ENCODE measurements around the gene EPS8L3. TPM values are rescaled to one million over a fixed set of nuclear protein-coding genes. Genes with fewer than 3 reads are reported as not detected.

EPS8L3 gene
- total RNA-seq, 1 experiment from 2014 or later: 0.17 TPM

DNA sequence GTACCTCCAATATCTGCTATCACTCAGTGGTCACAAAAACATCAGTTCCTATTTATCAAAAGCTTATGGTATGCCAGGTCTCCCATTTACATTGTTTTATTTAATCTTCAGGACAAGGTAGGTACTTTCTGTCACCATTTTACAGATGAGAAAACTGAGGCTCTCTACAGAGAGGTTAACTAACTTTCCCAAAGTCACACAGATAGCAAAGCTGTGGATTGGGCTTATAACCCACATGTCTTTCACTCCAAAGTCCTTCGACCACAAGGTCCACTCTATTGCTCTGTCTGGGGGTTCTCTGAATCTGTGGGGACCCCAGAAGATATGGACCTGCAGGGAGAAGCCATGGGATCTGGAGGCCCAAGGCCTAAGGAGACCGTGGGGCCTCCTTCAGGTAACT, 26.6 kb upstream of the EPS8L3 start (continued):
- TF ChIP-seq, protein P1, sequence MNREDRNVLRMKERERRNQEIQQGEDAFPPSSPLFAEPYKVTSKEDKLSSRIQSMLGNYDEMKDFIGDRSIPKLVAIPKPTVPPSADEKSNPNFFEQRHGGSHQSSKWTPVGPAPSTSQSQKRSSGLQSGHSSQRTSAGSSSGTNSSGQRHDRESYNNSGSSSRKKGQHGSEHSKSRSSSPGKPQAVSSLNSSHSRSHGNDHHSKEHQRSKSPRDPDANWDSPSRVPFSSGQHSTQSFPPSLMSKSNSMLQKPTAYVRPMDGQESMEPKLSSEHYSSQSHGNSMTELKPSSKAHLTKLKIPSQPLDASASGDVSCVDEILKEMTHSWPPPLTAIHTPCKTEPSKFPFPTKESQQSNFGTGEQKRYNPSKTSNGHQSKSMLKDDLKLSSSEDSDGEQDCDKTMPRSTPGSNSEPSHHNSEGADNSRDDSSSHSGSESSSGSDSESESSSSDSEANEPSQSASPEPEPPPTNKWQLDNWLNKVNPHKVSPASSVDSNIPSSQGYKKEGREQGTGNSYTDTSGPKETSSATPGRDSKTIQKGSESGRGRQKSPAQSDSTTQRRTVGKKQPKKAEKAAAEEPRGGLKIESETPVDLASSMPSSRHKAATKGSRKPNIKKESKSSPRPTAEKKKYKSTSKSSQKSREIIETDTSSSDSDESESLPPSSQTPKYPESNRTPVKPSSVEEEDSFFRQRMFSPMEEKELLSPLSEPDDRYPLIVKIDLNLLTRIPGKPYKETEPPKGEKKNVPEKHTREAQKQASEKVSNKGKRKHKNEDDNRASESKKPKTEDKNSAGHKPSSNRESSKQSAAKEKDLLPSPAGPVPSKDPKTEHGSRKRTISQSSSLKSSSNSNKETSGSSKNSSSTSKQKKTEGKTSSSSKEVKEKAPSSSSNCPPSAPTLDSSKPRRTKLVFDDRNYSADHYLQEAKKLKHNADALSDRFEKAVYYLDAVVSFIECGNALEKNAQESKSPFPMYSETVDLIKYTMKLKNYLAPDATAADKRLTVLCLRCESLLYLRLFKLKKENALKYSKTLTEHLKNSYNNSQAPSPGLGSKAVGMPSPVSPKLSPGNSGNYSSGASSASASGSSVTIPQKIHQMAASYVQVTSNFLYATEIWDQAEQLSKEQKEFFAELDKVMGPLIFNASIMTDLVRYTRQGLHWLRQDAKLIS (CRISPR knock-in tag; IDR thresholded peaks at IDR 0.05; ENCODE audit: borderline replicate concordance): no peak
- TF ChIP-seq TEAD4 (CRISPR knock-in tag; IDR thresholded peaks at IDR 0.05) (no peak), ZSCAN18 (CRISPR knock-in tag; IDR thresholded peaks at IDR 0.05) (no peak), ZNF671 (CRISPR knock-in tag; IDR thresholded peaks at IDR 0.05) (no peak)

GRCh38 chr1:109789551-109790180, 25.9 kb upstream of the EPS8L3 start:
- ChIA-PET POLR2A (no interaction called here), CTCF (interaction anchor here (0.6 to 4.7 kb wide), 16 partner anchors 8 to 245 kb away, joined by 3 to 75 read pairs (median 5); partner anchors contain the start of genes AHCYL1 and CSF1)
- no peaks in the 10 kb centered on the region for H3K9me3 Mint-ChIP-seq
- DNase-seq (ENCODE audit: low spot score): no peak
- H3K4me1 Mint-ChIP-seq: peaks cover 34% of the 10 kb centered on the region
- H3K4me3 Mint-ChIP-seq: no peak overlapping the region
- H3K36me3 Mint-ChIP-seq: no peaks in the 10 kb centered on the region
- peaks cover 4% of the 10 kb centered on the region; the same call in 1 of the 2 replicates for H3K27me3 Mint-ChIP-seq (ENCODE audit: low read depth)
- no peak overlapping the region for H3K27ac Mint-ChIP-seq
- ATAC-seq: no peak
- no peak for TF ChIP-seq ETV6 (CRISPR knock-in tag; IDR thresholded peaks at IDR 0.05)
- no peak for TF ChIP-seq KAT7 (CRISPR knock-in tag; IDR thresholded peaks at IDR 0.05; ENCODE audit: borderline replicate concordance)
- TF ChIP-seq TEAD1 (CRISPR knock-in tag; IDR thresholded peaks at IDR 0.05): no peak
- no peak for TF ChIP-seq CBFB (CRISPR knock-in tag; IDR thresholded peaks at IDR 0.05; ENCODE audit: low read depth)
- no peak for TF ChIP-seq FOXP1 (CRISPR knock-in tag; IDR thresholded peaks at IDR 0.05; ENCODE audit: borderline replicate concordance)
- no peak for TF ChIP-seq RELA (CRISPR knock-in tag; IDR thresholded peaks at IDR 0.05; ENCODE audit: borderline replicate concordance)
- TF ChIP-seq, protein P2, sequence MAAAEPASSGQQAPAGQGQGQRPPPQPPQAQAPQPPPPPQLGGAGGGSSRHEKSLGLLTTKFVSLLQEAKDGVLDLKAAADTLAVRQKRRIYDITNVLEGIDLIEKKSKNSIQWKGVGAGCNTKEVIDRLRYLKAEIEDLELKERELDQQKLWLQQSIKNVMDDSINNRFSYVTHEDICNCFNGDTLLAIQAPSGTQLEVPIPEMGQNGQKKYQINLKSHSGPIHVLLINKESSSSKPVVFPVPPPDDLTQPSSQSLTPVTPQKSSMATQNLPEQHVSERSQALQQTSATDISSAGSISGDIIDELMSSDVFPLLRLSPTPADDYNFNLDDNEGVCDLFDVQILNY (CRISPR knock-in tag; IDR thresholded peaks at IDR 0.05): no peak
- TF ChIP-seq USF2 (CRISPR knock-in tag; IDR thresholded peaks at IDR 0.05): no peak
- no peak for TF ChIP-seq ATF1 (CRISPR knock-in tag; IDR thresholded peaks at IDR 0.05)

- POLR2A ChIA-PET: no interaction called here
- H3K9me3 Mint-ChIP-seq: no peaks in the 10 kb centered on the region
- H3K27me3 Mint-ChIP-seq (ENCODE audit: low read depth): peaks cover 4% of the 10 kb centered on the region; the same call in 1 of the 2 replicates
- H3K36me3 Mint-ChIP-seq: no peaks in the 10 kb centered on the region
- DNase-seq (ENCODE audit: low spot score) (peak; percentile 58), ATAC-seq (peak; percentile 80)
- H3K27ac Mint-ChIP-seq: no peak overlapping the region
- H3K4me3 Mint-ChIP-seq: no peak overlapping the region
- peaks cover 34% of the 10 kb centered on the region for H3K4me1 Mint-ChIP-seq
- TF ChIP-seq, protein P3, sequence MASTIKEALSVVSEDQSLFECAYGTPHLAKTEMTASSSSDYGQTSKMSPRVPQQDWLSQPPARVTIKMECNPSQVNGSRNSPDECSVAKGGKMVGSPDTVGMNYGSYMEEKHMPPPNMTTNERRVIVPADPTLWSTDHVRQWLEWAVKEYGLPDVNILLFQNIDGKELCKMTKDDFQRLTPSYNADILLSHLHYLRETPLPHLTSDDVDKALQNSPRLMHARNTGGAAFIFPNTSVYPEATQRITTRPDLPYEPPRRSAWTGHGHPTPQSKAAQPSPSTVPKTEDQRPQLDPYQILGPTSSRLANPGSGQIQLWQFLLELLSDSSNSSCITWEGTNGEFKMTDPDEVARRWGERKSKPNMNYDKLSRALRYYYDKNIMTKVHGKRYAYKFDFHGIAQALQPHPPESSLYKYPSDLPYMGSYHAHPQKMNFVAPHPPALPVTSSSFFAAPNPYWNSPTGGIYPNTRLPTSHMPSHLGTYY (CRISPR knock-in tag; IDR thresholded peaks at IDR 0.05): 0 out of 2 replicates have a peak, but pooled peaks have one; percentile 21
- TF ChIP-seq RELA (CRISPR knock-in tag; IDR thresholded peaks at IDR 0.05; ENCODE audit: borderline replicate concordance) (no peak), CTCF (IDR thresholded peaks at IDR 0.05) (peak; percentile 37; the same call in 1 of the 2 replicates)
- TF ChIP-seq, protein P2 (CRISPR knock-in tag; IDR thresholded peaks at IDR 0.05): no peak
- CTCF ChIA-PET: interaction anchor here (0.6 to 4.7 kb wide), 13 partner anchors 8 to 246 kb away, joined by 3 to 26 read pairs (median 4); partner anchors contain the start of gene AHCYL1
These were observed 25.2 kb upstream of the EPS8L3 start for GRCh38 chr1:109788695-109789521.
